GM23248 (cell line): ENCODE data around the gene KCNJ4.

ENCODE experiments used
- EZH2 ChIP-seq: fragments of 200-600 bp; sonication (generic); IDR thresholded peaks from 2 replicates; pipeline ENCODE4 v1.6.1; 2018; ENCODE audit warnings: antibody characterized with exemption, mild to moderate bottlenecking; ENCODE audit not compliant: insufficient read depth, poor library complexity, severe bottlenecking
- EZH2phosphoT487 ChIP-seq: fragments of 200-600 bp; sonication (generic); IDR thresholded peaks from 2 replicates; pipeline ENCODE4 v1.6.1; 2018; ENCODE audit warnings: antibody characterized with exemption, moderate library complexity, mild to moderate bottlenecking, low read depth; ENCODE audit not compliant: insufficient read depth

GRCh38 chr22:38489142-38489541 lies 34.1 kb upstream of the KCNJ4 start:
- TF ChIP-seq EZH2phosphoT487 (no peak), EZH2 (no peak)
